Measurements from ENCODE around the gene CNOT8. TPM values are rescaled to one million over a fixed set of nuclear protein-coding genes. Genes with fewer than 3 reads are reported as not detected.
"Not testable (repeated sequence)": the region's sequence is repeated elsewhere in the genome, so short reads cannot be mapped to it uniquely, and the experiment has no call there.

Gene CNOT8
- total RNA-seq, 1 experiment from 2014 or later = 45.0 TPM

GRCh38 chr5:154831451-154831850 is 27.0 kb upstream of the CNOT8 start:
- POLR2A ChIA-PET = no interaction called here
- intact Hi-C loops (cut with micrococcal nuclease) = no loop called here

GRCh38 chr5:154832804-154833203 is 25.6 kb upstream of the CNOT8 start:
- H3K27ac ChIP-seq (ENCODE audit: low read depth, low read length); DNase-seq (ENCODE audit: low read depth, low spot score); H3K4me3 ChIP-seq (replicated peaks in 1 of 2; ENCODE audit: low read depth in 1 of 2, low read length in 2 of 2); H3K36me3 ChIP-seq (ENCODE audit: control insufficient read depth in 1 of 2, insufficient read depth in 2 of 2, low read length in 2 of 2); CTCF ChIA-PET; H3K27me3 ChIP-seq (ENCODE audit: insufficient read depth, low read length); RAD21 ChIA-PET (ENCODE audit: low non-redundant PET in 1 of 2, low total read pairs in 2 of 2, uncharacterized antibody in 2 of 2, unreplicated experiment in 2 of 2); H3K79me2 ChIP-seq (ENCODE audit: insufficient read depth, low read length); BruUV-seq (replicated peaks); H3K9me2 ChIP-seq (ENCODE audit: insufficient read depth); H3K9me3 ChIP-seq (ENCODE audit: control insufficient read depth in 1 of 2, insufficient read depth in 1 of 2, low read depth in 1 of 2, low read length in 2 of 2); ATAC-seq; POLR2A ChIA-PET; H3K9ac ChIP-seq (ENCODE audit: low read length); H3K4me2 ChIP-seq (ENCODE audit: low read length); H4K20me1 ChIP-seq (ENCODE audit: insufficient read depth); H2AFZ ChIP-seq (ENCODE audit: low read depth, low read length, poor library complexity, severe bottlenecking): not testable (repeated sequence)
- intact Hi-C loops (cut with micrococcal nuclease) = loop anchor here (2.0 kb wide), 1 partner anchor 24 kb away; no protein-coding TSS in a partner anchor
- peaks cover 45 to 55% of the 10 kb centered on the region in 2 experiments for H3K4me1 ChIP-seq (ENCODE audit: control insufficient read depth in 1 of 2, insufficient read depth in 2 of 2, low read length in 2 of 2)

More at GRCh38 chr5:154831451-154831850, 27.0 kb upstream of the CNOT8 start:
- Histone ChIP-seq H3K27ac (ENCODE audit: low read depth, low read length) (no peak overlapping the region), H4K20me1 (ENCODE audit: insufficient read depth) (no peaks in the 10 kb centered on the region), H2AFZ (ENCODE audit: low read depth, low read length, poor library complexity, severe bottlenecking) (no peak overlapping the region), H3K79me2 (ENCODE audit: insufficient read depth, low read length) (no peaks in the 10 kb centered on the region), H3K9me2 (ENCODE audit: insufficient read depth) (no peaks in the 10 kb centered on the region), H3K9me3 (ENCODE audit: control insufficient read depth in 1 of 2, insufficient read depth in 1 of 2, low read depth in 1 of 2, low read length in 2 of 2) (no peaks in the 10 kb centered on the region), H3K36me3 (ENCODE audit: control insufficient read depth in 1 of 2, insufficient read depth in 2 of 2, low read length in 2 of 2) (no peaks in the 10 kb centered on the region), H3K9ac (ENCODE audit: low read length) (no peak overlapping the region), H3K4me3 (replicated peaks in 1 of 2; ENCODE audit: low read depth in 1 of 2, low read length in 2 of 2) (no peak overlapping the region), H3K4me2 (ENCODE audit: low read length) (no peak overlapping the region), H3K27me3 (ENCODE audit: insufficient read depth, low read length) (no peaks in the 10 kb centered on the region), H3K4me1 (ENCODE audit: control insufficient read depth in 1 of 2, insufficient read depth in 2 of 2, low read length in 2 of 2) (peaks cover 48 to 60% of the 10 kb centered on the region in 2 experiments)
- ATAC-seq (no peak), DNase-seq (ENCODE audit: low read depth, low spot score) (no peak)
- ChIA-PET CTCF (no interaction called here), RAD21 (ENCODE audit: low non-redundant PET in 1 of 2, low total read pairs in 2 of 2, uncharacterized antibody in 2 of 2, unreplicated experiment in 2 of 2) (no interaction called here)
- TF ChIP-seq EZH2phosphoT487 (IDR thresholded peaks at IDR 0.05; ENCODE audit: borderline replicate concordance) (no peak), EGR1 (IDR thresholded peaks at IDR 0.05; ENCODE audit: low read depth) (no peak), YY1 (IDR thresholded peaks at IDR 0.05; ENCODE audit: extremely low read depth, insufficient replicate concordance, low read depth, low read length) (no peak), EZH2 (IDR thresholded peaks at IDR 0.05) (no peak), ZNF274 (IDR thresholded peaks at IDR 0.05; ENCODE audit: low read depth, low read length) (no peak), ELF1 (IDR thresholded peaks at IDR 0.05; ENCODE audit: borderline replicate concordance, low read depth) (no peak), SRF (IDR thresholded peaks at IDR 0.05; ENCODE audit: low read depth) (no peak), ATF3 (IDR thresholded peaks at IDR 0.05) (no peak), ZFX (IDR thresholded peaks at IDR 0.05) (no peak), TCF7L2 (IDR thresholded peaks at IDR 0.05; ENCODE audit: borderline replicate concordance, extremely low read depth, insufficient read depth, insufficient read length) (no peak), JUND (IDR thresholded peaks at IDR 0.05) (no peak), SIN3A (IDR thresholded peaks at IDR 0.05; ENCODE audit: low read depth) (no peak), SP1 (IDR thresholded peaks at IDR 0.05; ENCODE audit: low read depth) (no peak), FOSL1 (IDR thresholded peaks at IDR 0.05; ENCODE audit: low read depth) (no peak), POLR2AphosphoS5 (IDR thresholded peaks at IDR 0.05; ENCODE audit: low read depth, low read length) (no peak), CBX3 (IDR thresholded peaks at IDR 0.05; ENCODE audit: low read depth) (no peak), CEBPB (IDR thresholded peaks at IDR 0.05; ENCODE audit: low read depth) (no peak)
- TF ChIP-seq, protein P1, sequence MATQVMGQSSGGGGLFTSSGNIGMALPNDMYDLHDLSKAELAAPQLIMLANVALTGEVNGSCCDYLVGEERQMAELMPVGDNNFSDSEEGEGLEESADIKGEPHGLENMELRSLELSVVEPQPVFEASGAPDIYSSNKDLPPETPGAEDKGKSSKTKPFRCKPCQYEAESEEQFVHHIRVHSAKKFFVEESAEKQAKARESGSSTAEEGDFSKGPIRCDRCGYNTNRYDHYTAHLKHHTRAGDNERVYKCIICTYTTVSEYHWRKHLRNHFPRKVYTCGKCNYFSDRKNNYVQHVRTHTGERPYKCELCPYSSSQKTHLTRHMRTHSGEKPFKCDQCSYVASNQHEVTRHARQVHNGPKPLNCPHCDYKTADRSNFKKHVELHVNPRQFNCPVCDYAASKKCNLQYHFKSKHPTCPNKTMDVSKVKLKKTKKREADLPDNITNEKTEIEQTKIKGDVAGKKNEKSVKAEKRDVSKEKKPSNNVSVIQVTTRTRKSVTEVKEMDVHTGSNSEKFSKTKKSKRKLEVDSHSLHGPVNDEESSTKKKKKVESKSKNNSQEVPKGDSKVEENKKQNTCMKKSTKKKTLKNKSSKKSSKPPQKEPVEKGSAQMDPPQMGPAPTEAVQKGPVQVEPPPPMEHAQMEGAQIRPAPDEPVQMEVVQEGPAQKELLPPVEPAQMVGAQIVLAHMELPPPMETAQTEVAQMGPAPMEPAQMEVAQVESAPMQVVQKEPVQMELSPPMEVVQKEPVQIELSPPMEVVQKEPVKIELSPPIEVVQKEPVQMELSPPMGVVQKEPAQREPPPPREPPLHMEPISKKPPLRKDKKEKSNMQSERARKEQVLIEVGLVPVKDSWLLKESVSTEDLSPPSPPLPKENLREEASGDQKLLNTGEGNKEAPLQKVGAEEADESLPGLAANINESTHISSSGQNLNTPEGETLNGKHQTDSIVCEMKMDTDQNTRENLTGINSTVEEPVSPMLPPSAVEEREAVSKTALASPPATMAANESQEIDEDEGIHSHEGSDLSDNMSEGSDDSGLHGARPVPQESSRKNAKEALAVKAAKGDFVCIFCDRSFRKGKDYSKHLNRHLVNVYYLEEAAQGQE (IDR thresholded peaks at IDR 0.05; ENCODE audit: low read depth) = no peak
- TF ChIP-seq, protein P2, sequence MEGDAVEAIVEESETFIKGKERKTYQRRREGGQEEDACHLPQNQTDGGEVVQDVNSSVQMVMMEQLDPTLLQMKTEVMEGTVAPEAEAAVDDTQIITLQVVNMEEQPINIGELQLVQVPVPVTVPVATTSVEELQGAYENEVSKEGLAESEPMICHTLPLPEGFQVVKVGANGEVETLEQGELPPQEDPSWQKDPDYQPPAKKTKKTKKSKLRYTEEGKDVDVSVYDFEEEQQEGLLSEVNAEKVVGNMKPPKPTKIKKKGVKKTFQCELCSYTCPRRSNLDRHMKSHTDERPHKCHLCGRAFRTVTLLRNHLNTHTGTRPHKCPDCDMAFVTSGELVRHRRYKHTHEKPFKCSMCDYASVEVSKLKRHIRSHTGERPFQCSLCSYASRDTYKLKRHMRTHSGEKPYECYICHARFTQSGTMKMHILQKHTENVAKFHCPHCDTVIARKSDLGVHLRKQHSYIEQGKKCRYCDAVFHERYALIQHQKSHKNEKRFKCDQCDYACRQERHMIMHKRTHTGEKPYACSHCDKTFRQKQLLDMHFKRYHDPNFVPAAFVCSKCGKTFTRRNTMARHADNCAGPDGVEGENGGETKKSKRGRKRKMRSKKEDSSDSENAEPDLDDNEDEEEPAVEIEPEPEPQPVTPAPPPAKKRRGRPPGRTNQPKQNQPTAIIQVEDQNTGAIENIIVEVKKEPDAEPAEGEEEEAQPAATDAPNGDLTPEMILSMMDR (IDR thresholded peaks at IDR 0.05 in 2 of 3, conservative IDR thresholded peaks at IDR 0.05 in 1 of 3; ENCODE audit: borderline replicate concordance in 1 of 3, insufficient read depth in 1 of 3, low read depth in 2 of 3, low read length in 2 of 3) = no peak
- TF ChIP-seq, protein P3, sequence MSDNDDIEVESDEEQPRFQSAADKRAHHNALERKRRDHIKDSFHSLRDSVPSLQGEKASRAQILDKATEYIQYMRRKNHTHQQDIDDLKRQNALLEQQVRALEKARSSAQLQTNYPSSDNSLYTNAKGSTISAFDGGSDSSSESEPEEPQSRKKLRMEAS (IDR thresholded peaks at IDR 0.05) = no peak
- BruUV-seq (replicated peaks) = no TSS peak
